K562 (cell line): ENCODE data around the gene SIGLEC5. TPM values are rescaled to one million over a fixed set of nuclear protein-coding genes. Genes with fewer than 3 reads are reported as not detected.

Experiments used
- CREM ChIP-seq: IDR thresholded peaks from 2 replicates; pipeline ENCODE4 v1.6.1; 2014; ENCODE audit warnings: antibody characterized with exemption, low read depth
- E2F3 ChIP-seq: fragments of 250-450 bp; sonication (Bioruptor Pico); IDR thresholded peaks from 2 replicates; pipeline ENCODE4 v1.4.0; 2020; ENCODE audit warnings: mild to moderate bottlenecking
- EP300 ChIP-seq: IDR thresholded peaks from 2 replicates; pipeline ENCODE4 v1.6.1; 2012; ENCODE audit warnings: low read length, improper control_type of control experiment
- FOSL1 ChIP-seq: fragments of 200-800 bp; sonication (Bioruptor generic); conservative IDR thresholded peaks from 2 replicates; pipeline ENCODE4 v1.6.1; 2016; ENCODE audit warnings: missing genetic modification characterization, missing compliant biosample characterization
- NR3C1 ChIP-seq: sonication (generic); formaldehyde crosslinking; IDR thresholded peaks from 2 replicates; pipeline ENCODE4 v1.8.1; 2022; ENCODE audit warnings: missing genetic modification reagents
- RNF2 ChIP-seq: sonication (generic); IDR thresholded peaks from 2 replicates; pipeline ENCODE4 v1.6.1; 2016
- RREB1 ChIP-seq: fragments of 250-450 bp; sonication (Bioruptor Pico); IDR thresholded peaks from 2 replicates; pipeline ENCODE4 v1.4.0; 2020
- SMARCE1 ChIP-seq: fragments of 450-650 bp; IDR thresholded peaks from 2 replicates; pipeline ENCODE4 v1.7.1; 2016; ENCODE audit warnings: mild to moderate bottlenecking
- SOX6 ChIP-seq: fragments of 450-650 bp; IDR thresholded peaks from 2 replicates; pipeline ENCODE4 v1.6.1; 2014; ENCODE audit warnings: mild to moderate bottlenecking
- TCF7 ChIP-seq: sonication (generic); IDR thresholded peaks from 2 replicates; pipeline ENCODE4 v1.6.1; 2016; ENCODE audit warnings: antibody characterized with exemption, borderline replicate concordance
- ZNF592 ChIP-seq: fragments of 450-650 bp; IDR thresholded peaks from 2 replicates; pipeline ENCODE4 v1.6.1; 2017; ENCODE audit warnings: antibody characterized with exemption, mild to moderate bottlenecking
- ZNF639 ChIP-seq, 2 experiments: fragments of 200-800 bp in 1 of 2; sonication (Bioruptor generic) in 1 of 2; sonication (generic) in 1 of 2; formaldehyde crosslinking in 1 of 2; IDR thresholded peaks in 1 of 2; conservative IDR thresholded peaks in 1 of 2; 2 replicates each; pipeline versions ENCODE4 v1.5.0 to v1.6.1; 2016 to 2020; ENCODE audit warnings: missing compliant biosample characterization in 1 of 2, missing genetic modification characterization in 1 of 2, missing genetic modification reagents in 1 of 2
- polyA plus RNA-seq, 8 experiments: library from polyadenylated mRNA; depleted of rRNA in 4 of 8; stranded (reverse) in 5 of 8; unstranded in 3 of 8; fragments of >200 nt; fragmentation: Nextera tagmentation in 2 of 8; fragmentation: Illumina TruSeq in 1 of 8; extraction: Ambion mirVana in 2 of 8; extraction: Trizol in 1 of 8; gene quantifications; 2 replicates each; pipeline versions ENCODE4 v1.2.1 to v1.2.3, GENCODE V29; 2011 to 2014; ENCODE audit warnings: inconsistent platforms in 1 of 8, missing spikeins in 1 of 8
- total RNA-seq, 7 experiments: library from RNA; depleted of rRNA in 6 of 7; stranded (reverse); fragments of >200 nt in 6 of 7; fragmentation: Illumina TruSeq in 2 of 7; extraction: Trizol in 2 of 7; gene quantifications; 2 replicates each; pipeline versions ENCODE4 v1.2.1 to v1.2.3, GENCODE V29; 2011 to 2021; ENCODE audit warnings: low replicate concordance in 1 of 7
- TF ChIP-seq, protein P1 (sequence below): conservative IDR thresholded peaks from 2 replicates; pipeline ENCODE4 v1.6.1; 2011; ENCODE audit warnings: low read depth, mild to moderate bottlenecking, low read length; ENCODE audit not compliant: control insufficient read depth

The SIGLEC5 gene
- total and polyA plus RNA-seq, 9 of the 15 experiments (the other 6 are each of a cell fraction or from before 2014, with no cell fraction given): 0.14 TPM; not detected in 8

DNA sequence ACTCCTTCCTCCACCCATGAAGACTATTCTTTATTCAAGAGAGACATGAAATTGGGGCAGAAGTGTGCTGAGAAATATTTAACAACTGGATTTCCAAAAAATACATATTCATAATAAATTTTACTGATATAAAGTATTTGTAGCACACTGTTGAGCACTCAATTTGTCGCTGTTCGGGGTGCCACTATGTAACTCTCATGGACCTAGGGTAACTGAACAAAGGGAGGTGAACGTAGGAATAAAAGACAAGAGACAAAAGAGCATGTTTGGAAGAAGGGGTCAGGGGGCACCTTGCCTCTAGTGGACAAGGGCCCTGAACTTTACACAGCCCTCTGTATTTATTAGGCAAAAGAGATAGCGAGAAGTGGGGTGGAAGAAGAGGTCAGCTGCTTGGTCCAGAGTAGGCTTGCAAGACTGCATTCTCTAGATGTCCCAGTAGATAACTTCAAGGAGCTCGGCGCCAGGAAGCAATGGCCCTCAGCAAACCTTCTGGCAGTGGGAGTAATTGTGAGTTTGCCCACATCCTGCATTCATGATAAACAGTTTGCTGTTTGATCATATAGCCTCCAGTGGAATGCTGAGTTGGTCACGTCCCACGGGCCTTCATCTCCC lies 63.6 kb downstream of the SIGLEC5 start (continued):
- TF ChIP-seq TCF7 (0 out of 2 replicates have a peak, but pooled peaks have one; percentile 57), RREB1 (CRISPR knock-in tag) (peak; percentile 14; the same call in 1 of the 2 replicates), SMARCE1 (peak; percentile 69), ZNF592 (peak; percentile 43), CREM (peak; percentile 41; the same call in 1 of the 2 replicates), EP300 (peak; percentile 75), NR3C1 (CRISPR knock-in tag) (no peak), SOX6 (peak; percentile 36; the same call in 1 of the 2 replicates), ZNF639 (CRISPR knock-in tag; conservative IDR thresholded peaks at IDR 0.05 in 1 of 2, IDR thresholded peaks at IDR 0.05 in 1 of 2) (peak in 1 of 2 experiments; percentile 33; a peak in 1 of 4 replicates), RNF2 (peak; percentile 94; the same call in 1 of the 2 replicates), E2F3 (CRISPR knock-in tag) (no peak), FOSL1 (tag) (peak; percentile 15; the same call in 1 of the 2 replicates)
- TF ChIP-seq, protein P1, sequence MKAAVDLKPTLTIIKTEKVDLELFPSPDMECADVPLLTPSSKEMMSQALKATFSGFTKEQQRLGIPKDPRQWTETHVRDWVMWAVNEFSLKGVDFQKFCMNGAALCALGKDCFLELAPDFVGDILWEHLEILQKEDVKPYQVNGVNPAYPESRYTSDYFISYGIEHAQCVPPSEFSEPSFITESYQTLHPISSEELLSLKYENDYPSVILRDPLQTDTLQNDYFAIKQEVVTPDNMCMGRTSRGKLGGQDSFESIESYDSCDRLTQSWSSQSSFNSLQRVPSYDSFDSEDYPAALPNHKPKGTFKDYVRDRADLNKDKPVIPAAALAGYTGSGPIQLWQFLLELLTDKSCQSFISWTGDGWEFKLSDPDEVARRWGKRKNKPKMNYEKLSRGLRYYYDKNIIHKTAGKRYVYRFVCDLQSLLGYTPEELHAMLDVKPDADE: no peak
